Mammary epithelial cell (primary cell): ENCODE measurements around the gene FGF10.

Experiments used
- CTCF ChIP-seq, 2 donors: IDR thresholded peaks in 1 of 2; conservative IDR thresholded peaks in 1 of 2; 2 replicates each; pipeline ENCODE4 v1.5.1; 2011 to 2012; ENCODE audit warnings: inconsistent platforms in 2 of 2, low read length in 2 of 2, mild to moderate bottlenecking in 2 of 2, control low read depth in 1 of 2, low read depth in 1 of 2; ENCODE audit not compliant: insufficient read depth in 1 of 2; ENCODE audit errors: extremely low read depth in 1 of 2
- EZH2 ChIP-seq: IDR thresholded peaks from 2 replicates; pipeline ENCODE4 v1.6.1; 2012; ENCODE audit warnings: low read length, inconsistent platforms, borderline replicate concordance

- TF ChIP-seq CTCF (conservative IDR thresholded peaks at IDR 0.05 in 1 of 2, IDR thresholded peaks at IDR 0.05 in 1 of 2; ENCODE audit: extremely low read depth in 1 of 2, insufficient read depth in 1 of 2, low read depth in 1 of 2, low read length in 2 of 2), result no peak
- TF ChIP-seq EZH2, result no peak
Measured at GRCh38 chr5:44372028-44372427, 17.2 kb downstream of the FGF10 start.
